Heart left ventricle (tissue), 13 donors: ENCODE results near the gene CLCA4.

Source experiments
- POLR2A ChIP-seq, 2 donors: fragments of 450-650 bp; IDR thresholded peaks; one replicate each; pipeline ENCODE4 v1.6.1; 2017; ENCODE audit warnings: antibody characterized with exemption in 2 of 2, mild to moderate bottlenecking in 2 of 2, moderate library complexity in 2 of 2
- TF ChIP-seq, protein P1 (sequence below), 12 donors: fragments of 200-600 bp; sonication (generic) in 4 of 12; IDR thresholded peaks; one replicate each; pipeline versions ENCODE4 v1.5.0 to v1.8.0; 2018 to 2022; ENCODE audit warnings: antibody characterized with exemption in 12 of 12, mild to moderate bottlenecking in 5 of 12
- donor health status: ischemic (EF 13 %, LVEDD 7.1; RV severe dilation, severe dysfunction).
- donor health status: DM: no; HTN: yes; CAD: no.
- donor health status: DM: no; HTN: no; CAD: no.
- donor health status: ischemic (EF 25% LVEDD 6.9; RV normal size, moderate dysfunction).
- donor health status: ischemic (EF 25% LVEDD 5.7; RV mildly dilated, moderate dysfunction).
- donor health status: ischemic (EF 35%, LVEDD 5.7; RV mildly dilated, moderate dysfunction).
- donor health status: nonischemic (EF 11% LVEDD 7.7; RV severe dilation, severe dysfunction).
- donor health status: DM: yes; HTN: yes; CAD: no.
- donor health status: PGD.
- donor health status: ischemic (EF 29% LVEDD 5.4; RV normal size, mild dysfunction).
- donor health status: nonischemic (EF 23%, LVEDD 6.1; RV moderate dilation, normal function).

DNA sequence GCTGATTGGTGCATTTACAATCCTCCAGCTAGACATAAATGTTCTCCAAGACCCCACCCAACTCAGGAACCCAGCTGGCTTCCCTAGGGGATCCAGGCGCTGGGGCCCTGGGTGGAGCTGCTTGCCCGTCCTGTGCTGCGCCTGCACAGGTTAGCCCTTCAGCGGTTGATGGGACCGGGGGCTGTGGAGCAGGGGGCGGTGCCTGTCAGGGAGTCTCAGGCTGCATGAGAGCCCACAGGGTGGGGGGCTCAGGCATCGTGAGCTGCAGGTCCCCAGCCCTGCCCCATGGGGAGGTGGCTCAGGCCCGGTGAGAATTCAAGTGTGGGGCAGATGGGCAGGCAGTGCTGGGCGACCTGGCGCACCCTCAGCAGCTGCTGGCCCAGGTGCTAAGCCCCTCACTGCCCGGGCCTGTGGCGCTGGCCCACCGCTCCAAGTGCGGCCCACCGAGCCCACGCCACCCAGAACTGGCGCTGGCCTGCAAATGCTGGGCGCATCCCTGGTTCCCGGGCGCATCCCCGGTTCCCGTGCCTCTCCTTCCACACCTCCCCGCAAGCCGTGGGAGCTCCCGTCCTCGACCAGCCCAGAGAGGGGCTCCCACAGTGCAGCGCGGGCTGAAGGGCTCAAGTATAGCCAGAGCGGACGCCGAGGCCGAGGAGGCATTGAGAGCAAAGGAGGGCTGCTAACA lies 23.1 kb upstream of the CLCA4 start:
- TF ChIP-seq, protein P1, sequence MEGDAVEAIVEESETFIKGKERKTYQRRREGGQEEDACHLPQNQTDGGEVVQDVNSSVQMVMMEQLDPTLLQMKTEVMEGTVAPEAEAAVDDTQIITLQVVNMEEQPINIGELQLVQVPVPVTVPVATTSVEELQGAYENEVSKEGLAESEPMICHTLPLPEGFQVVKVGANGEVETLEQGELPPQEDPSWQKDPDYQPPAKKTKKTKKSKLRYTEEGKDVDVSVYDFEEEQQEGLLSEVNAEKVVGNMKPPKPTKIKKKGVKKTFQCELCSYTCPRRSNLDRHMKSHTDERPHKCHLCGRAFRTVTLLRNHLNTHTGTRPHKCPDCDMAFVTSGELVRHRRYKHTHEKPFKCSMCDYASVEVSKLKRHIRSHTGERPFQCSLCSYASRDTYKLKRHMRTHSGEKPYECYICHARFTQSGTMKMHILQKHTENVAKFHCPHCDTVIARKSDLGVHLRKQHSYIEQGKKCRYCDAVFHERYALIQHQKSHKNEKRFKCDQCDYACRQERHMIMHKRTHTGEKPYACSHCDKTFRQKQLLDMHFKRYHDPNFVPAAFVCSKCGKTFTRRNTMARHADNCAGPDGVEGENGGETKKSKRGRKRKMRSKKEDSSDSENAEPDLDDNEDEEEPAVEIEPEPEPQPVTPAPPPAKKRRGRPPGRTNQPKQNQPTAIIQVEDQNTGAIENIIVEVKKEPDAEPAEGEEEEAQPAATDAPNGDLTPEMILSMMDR (IDR thresholded peaks at IDR 0.05), result no peak
- no peak for TF ChIP-seq POLR2A (IDR thresholded peaks at IDR 0.05)
